ENCODE measurements around the gene NR2E3. TPM values are rescaled to one million over a fixed set of nuclear protein-coding genes. Genes with fewer than 3 reads are reported as not detected.

NR2E3 gene
- total RNA-seq (ENCODE audit: unreplicated experiment), result not detected
- long read RNA-seq, result 0 reads

DNA sequence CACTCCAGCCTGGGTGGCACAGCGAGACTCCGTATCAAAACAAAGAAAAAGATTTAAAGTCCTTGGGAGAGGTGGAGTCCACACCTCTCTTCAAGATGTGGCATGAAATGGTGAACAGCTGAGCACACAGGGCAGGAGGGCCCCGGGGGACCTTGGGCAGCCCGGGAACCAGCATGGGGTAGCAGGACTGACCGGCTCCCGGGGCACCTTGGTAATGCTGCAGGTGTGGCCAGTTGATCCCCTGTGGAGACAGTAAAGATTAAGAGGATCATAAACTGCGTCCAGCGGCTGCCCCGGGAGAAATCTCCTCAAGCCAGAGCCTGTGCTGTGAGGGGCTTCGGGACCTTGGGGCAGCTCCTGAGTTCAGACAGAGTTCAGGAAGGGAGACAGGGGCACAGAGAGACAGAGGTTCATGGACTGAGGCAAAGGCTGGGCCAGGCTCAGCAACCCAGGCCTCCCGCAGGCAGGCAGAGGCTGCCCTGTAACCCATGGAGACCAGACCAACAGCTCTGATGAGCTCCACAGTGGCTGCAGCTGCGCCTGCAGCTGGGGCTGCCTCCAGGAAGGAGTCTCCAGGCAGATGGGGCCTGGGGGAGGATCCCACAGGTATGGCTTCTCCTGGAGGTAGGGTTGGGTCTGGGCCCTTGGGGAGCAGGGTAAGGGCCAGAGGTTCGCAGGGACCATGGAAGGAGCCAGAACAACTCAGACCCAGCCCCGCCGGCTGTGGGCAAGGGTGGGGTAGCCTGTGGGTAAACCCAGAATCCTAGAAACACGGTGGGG is at the start of gene NR2E3:
TSS of gene NR2E3 (plus strand) at position 299 of the 780 bp plus-strand sequence. CDS start at position 489, 190 bp downstream.
- Mint-ChIP-seq H3K4me1 (ENCODE audit: unreplicated experiment) (peaks cover 19% of the 10 kb centered on the region), H3K36me3 (ENCODE audit: low read depth, unreplicated experiment) (no peaks in the 10 kb centered on the region), H3K27ac (ENCODE audit: unreplicated experiment) (no peak within 1 kb of the TSS), H3K4me3 (ENCODE audit: unreplicated experiment) (no peak within 1 kb of the TSS), H3K27me3 (ENCODE audit: unreplicated experiment) (peaks cover 1% of the 10 kb centered on the region), H3K9me3 (ENCODE audit: unreplicated experiment) (no peaks in the 10 kb centered on the region)
- TF ChIP-seq, protein P1, sequence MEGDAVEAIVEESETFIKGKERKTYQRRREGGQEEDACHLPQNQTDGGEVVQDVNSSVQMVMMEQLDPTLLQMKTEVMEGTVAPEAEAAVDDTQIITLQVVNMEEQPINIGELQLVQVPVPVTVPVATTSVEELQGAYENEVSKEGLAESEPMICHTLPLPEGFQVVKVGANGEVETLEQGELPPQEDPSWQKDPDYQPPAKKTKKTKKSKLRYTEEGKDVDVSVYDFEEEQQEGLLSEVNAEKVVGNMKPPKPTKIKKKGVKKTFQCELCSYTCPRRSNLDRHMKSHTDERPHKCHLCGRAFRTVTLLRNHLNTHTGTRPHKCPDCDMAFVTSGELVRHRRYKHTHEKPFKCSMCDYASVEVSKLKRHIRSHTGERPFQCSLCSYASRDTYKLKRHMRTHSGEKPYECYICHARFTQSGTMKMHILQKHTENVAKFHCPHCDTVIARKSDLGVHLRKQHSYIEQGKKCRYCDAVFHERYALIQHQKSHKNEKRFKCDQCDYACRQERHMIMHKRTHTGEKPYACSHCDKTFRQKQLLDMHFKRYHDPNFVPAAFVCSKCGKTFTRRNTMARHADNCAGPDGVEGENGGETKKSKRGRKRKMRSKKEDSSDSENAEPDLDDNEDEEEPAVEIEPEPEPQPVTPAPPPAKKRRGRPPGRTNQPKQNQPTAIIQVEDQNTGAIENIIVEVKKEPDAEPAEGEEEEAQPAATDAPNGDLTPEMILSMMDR (IDR thresholded peaks at IDR 0.05; ENCODE audit: unreplicated experiment), result no peak
- no peak for DNase-seq (ENCODE audit: low spot score)

DNA sequence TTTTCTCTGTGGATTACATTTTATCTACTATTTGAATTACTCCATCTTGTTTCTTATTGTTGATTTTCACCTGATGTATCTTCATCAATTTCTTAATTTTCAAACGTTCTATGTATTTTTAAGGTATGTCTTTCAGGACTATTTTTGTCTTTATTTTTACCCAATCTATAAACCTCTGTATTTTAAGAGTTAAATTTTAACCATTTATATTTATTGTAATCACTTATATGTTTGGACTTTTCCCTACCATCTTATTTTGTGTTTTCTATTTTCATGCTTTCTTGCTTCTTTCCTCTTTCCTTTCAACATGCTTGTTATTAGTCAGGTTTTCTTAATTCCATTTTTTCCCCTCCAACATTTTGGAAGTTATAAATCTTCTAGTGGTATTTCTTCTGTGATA is 49.5 kb upstream of the NR2E3 start:
- no peak for DNase-seq (ENCODE audit: low spot score)
- TF ChIP-seq, protein P1 (IDR thresholded peaks at IDR 0.05; ENCODE audit: unreplicated experiment), result no peak
- no peaks in the 10 kb centered on the region for H3K27me3 Mint-ChIP-seq (ENCODE audit: unreplicated experiment)
- H3K4me1 Mint-ChIP-seq (ENCODE audit: unreplicated experiment), result peaks cover 6% of the 10 kb centered on the region
- no peak overlapping the region for H3K4me3 Mint-ChIP-seq (ENCODE audit: unreplicated experiment)
- no peak overlapping the region for H3K27ac Mint-ChIP-seq (ENCODE audit: unreplicated experiment)
- H3K36me3 Mint-ChIP-seq (ENCODE audit: low read depth, unreplicated experiment), result no peaks in the 10 kb centered on the region
- peaks cover 7% of the 10 kb centered on the region for H3K9me3 Mint-ChIP-seq (ENCODE audit: unreplicated experiment)

DNA sequence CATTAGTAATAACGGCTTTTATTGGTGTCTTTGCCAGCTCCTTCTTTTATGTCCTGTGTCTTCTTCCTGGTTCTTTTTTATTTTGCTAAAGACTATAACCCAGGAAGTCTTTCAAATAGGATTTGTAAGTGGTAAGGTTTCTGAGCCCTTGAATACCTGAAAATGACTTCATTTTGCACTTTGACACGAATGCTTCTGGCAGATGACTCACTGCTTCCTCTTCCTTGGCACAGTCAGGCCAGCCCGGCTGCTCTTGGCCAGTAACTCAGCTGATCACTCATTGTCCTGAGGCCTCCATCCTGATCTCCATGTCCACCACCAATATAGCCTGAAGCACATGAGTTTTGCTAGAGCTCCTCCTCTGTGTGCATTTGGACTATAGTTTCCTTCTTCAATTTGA is 48.7 kb upstream of the NR2E3 start:
- Mint-ChIP-seq H3K36me3 (ENCODE audit: low read depth, unreplicated experiment) (no peaks in the 10 kb centered on the region), H3K4me1 (ENCODE audit: unreplicated experiment) (peaks cover 3% of the 10 kb centered on the region), H3K27me3 (ENCODE audit: unreplicated experiment) (no peaks in the 10 kb centered on the region), H3K9me3 (ENCODE audit: unreplicated experiment) (peaks cover 7% of the 10 kb centered on the region), H3K27ac (ENCODE audit: unreplicated experiment) (no peak overlapping the region), H3K4me3 (ENCODE audit: unreplicated experiment) (no peak overlapping the region)
- no peak for DNase-seq (ENCODE audit: low spot score)
- TF ChIP-seq, protein P1 (IDR thresholded peaks at IDR 0.05; ENCODE audit: unreplicated experiment), result no peak

DNA sequence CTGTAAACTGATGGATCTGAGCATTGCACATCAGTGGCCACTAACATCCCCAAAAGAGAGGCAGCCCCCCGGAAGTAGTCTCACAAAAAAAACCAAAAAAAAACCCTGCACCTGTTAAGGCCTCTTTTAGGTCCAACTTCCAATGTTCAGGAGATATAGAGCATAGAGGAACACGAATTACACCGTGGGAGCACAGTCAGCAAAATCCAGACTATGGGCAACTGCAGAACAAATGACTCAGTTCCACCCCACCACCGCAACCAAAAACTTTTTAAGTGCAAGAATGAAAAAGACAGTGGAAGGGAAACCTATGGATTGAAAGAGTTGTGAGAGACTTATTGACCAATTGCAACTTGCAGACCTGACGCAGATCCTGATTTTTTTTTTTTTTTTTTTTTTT is 42.2 kb upstream of the NR2E3 start:
- H3K4me3 Mint-ChIP-seq (ENCODE audit: unreplicated experiment), result no peak overlapping the region
- DNase-seq (ENCODE audit: low spot score), result no peak
- peaks cover 4% of the 10 kb centered on the region for H3K36me3 Mint-ChIP-seq (ENCODE audit: low read depth, unreplicated experiment)
- H3K4me1 Mint-ChIP-seq (ENCODE audit: unreplicated experiment), result no peaks in the 10 kb centered on the region
- TF ChIP-seq, protein P1 (IDR thresholded peaks at IDR 0.05; ENCODE audit: unreplicated experiment), result no peak
- H3K9me3 Mint-ChIP-seq (ENCODE audit: unreplicated experiment), result peaks cover 4% of the 10 kb centered on the region
- no peak overlapping the region for H3K27ac Mint-ChIP-seq (ENCODE audit: unreplicated experiment)
- no peaks in the 10 kb centered on the region for H3K27me3 Mint-ChIP-seq (ENCODE audit: unreplicated experiment)

DNA sequence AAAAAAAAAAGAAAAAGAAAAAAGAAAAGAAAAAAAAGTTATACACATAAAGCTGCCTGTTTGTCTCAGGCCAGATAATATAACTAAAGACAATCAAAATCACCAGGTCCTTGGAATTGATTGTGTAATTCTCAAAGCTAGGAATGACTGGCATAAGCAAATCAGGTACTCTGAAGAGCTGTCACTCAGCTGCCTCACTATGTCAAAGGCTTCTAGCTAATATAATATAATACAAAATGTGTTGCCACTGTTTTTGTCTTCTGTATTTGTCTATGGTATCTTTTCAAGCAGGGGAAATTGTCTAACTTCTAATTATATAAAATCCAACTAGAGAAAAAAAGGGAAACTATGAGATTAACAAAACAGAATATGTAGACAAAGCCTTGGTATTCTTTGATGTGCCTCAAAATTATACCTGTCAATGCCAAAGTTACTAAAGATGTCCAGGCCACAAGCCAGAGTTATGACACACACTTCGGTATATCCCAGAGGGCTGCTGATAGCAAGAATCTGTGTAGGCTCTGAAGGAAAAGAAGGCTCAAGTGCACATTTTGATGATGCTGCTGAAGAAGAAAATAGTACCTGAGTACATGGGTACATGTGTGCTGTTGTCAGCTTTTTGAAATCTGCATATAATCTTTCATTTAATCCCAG is 37.0 kb upstream of the NR2E3 start:
- Mint-ChIP-seq H3K36me3 (ENCODE audit: low read depth, unreplicated experiment) (peaks cover under 1% of the 10 kb centered on the region), H3K27ac (ENCODE audit: unreplicated experiment) (no peak overlapping the region), H3K4me1 (ENCODE audit: unreplicated experiment) (no peaks in the 10 kb centered on the region), H3K9me3 (ENCODE audit: unreplicated experiment) (peaks cover 1% of the 10 kb centered on the region), H3K4me3 (ENCODE audit: unreplicated experiment) (no peak overlapping the region), H3K27me3 (ENCODE audit: unreplicated experiment) (no peaks in the 10 kb centered on the region)
- DNase-seq (ENCODE audit: low spot score), result no peak
- TF ChIP-seq, protein P1 (IDR thresholded peaks at IDR 0.05; ENCODE audit: unreplicated experiment), result no peak
